GM12878 (cell line): ENCODE data around the gene EMSY. TPM values are rescaled to one million over a fixed set of nuclear protein-coding genes. Genes with fewer than 3 reads are reported as not detected.
"Not testable (repeated sequence)": the region's sequence is repeated elsewhere in the genome, so short reads cannot be mapped to it uniquely, and the experiment has no call there.

Experiments used
- ATAC-seq: fragments of 200-7000 bp; cut with Tn5 transposase; 3 replicates; pipeline ENCODE4 v1.9.1; 2020; ENCODE audit warnings: mild to moderate bottlenecking, moderate library complexity
- BruUV-seq: library from RNA; stranded (reverse); fragments of 400-500 nt; replicated peaks from 2 replicates; lab custom pipeline; 2021; lab: Mats Ljungman, UMichigan
- CTCF ChIA-PET: fragments of 300-600 bp; sonication (Branson Sonifier 250); formaldehyde crosslinking; extraction: SDS; loops from one replicate; lab custom pipeline; 2021; ENCODE audit warnings: inconsistent platforms; lab: Yijun Ruan, JAX
- POLR2A ChIA-PET: fragments of 350-600 bp; formaldehyde crosslinking; extraction: SDS; loops from one replicate; lab custom pipeline; 2021; ENCODE audit warnings: inconsistent platforms; lab: Charles Lee
- RAD21 ChIA-PET: fragments of 300-600 bp; sonication (Branson Sonifier 250); formaldehyde crosslinking; loops from one replicate; lab custom pipeline; 2023; ENCODE audit warnings: antibody characterized with exemption; ENCODE audit not compliant: unreplicated experiment; lab: Charles Lee
- SMC1A ChIA-PET: fragments of 300-600 bp; sonication (Branson Sonifier 250); formaldehyde crosslinking; loops from one replicate; lab custom pipeline; 2023; ENCODE audit not compliant: unreplicated experiment, uncharacterized antibody; lab: Charles Lee
- DNase-seq: peaks from one replicate; pipeline ENCODE4 v3.0.0-alpha.2; 2011; ENCODE audit warnings: low read depth, low spot score
- FAIRE-seq: peaks from 3 replicates; lab custom pipeline; 2011; peaks lifted over from hg19 to GRCh38; lab: Jason Lieb, UNC
- H2AFZ ChIP-seq: 2 replicates; pipeline ENCODE4 v1.6.0; 2011; ENCODE audit warnings: low read depth, low read length, control low read depth; ENCODE audit not compliant: control insufficient read depth
- H3K27ac ChIP-seq: 2 replicates; pipeline ENCODE4 v1.5.1; 2011; ENCODE audit warnings: control low read depth; ENCODE audit not compliant: control insufficient read depth, insufficient read depth
- H3K27me3 ChIP-seq, 2 experiments: replicated peaks in 1 of 2; 2 replicates each; pipeline versions ENCODE4 v1.6.0 to v1.6.1; 2011; ENCODE audit warnings: low read length in 1 of 2; ENCODE audit not compliant: control insufficient read depth in 2 of 2, insufficient read depth in 2 of 2
- H3K36me3 ChIP-seq, 2 experiments: 2 replicates each; pipeline ENCODE4 v1.5.1; 2011; ENCODE audit warnings: low read length in 1 of 2; ENCODE audit not compliant: control insufficient read depth in 2 of 2, insufficient read depth in 2 of 2
- H3K4me1 ChIP-seq: 2 replicates; pipeline ENCODE4 v1.6.1; 2011; ENCODE audit warnings: mild to moderate bottlenecking, low read length, moderate library complexity, mixed read lengths; ENCODE audit not compliant: control insufficient read depth, insufficient read depth
- H3K4me2 ChIP-seq: 2 replicates; pipeline ENCODE4 v1.6.0; 2011; ENCODE audit warnings: control low read depth; ENCODE audit not compliant: control insufficient read depth, insufficient read depth
- H3K4me3 ChIP-seq: fragments of 200-600 bp; sonication (generic); 2 replicates; pipeline ENCODE4 v1.5.1; 2016
- H3K79me2 ChIP-seq: 2 replicates; pipeline ENCODE4 v1.6.0; 2011; ENCODE audit warnings: low read length; ENCODE audit not compliant: control insufficient read depth, insufficient read depth
- H3K9ac ChIP-seq: 2 replicates; pipeline ENCODE4 v1.8.0; 2011; ENCODE audit warnings: low read length, control low read depth, mixed read lengths; ENCODE audit not compliant: control insufficient read depth, insufficient read depth
- H3K9me3 ChIP-seq: replicated peaks from 3 replicates; pipeline ENCODE4 v1.5.1; 2011; ENCODE audit warnings: mild to moderate bottlenecking, low read length; ENCODE audit not compliant: control insufficient read depth, insufficient read depth
- H4K20me1 ChIP-seq: 2 replicates; pipeline ENCODE4 v1.6.0; 2011; ENCODE audit not compliant: control insufficient read depth, insufficient read depth
- CBFB ChIP-seq: IDR thresholded peaks from 2 replicates; pipeline ENCODE4 v1.6.1; 2016; ENCODE audit warnings: antibody characterized with exemption, low read depth
- ETV6 ChIP-seq, 2 experiments: fragments of 450-650 bp in 1 of 2; IDR thresholded peaks in 1 of 2; conservative IDR thresholded peaks in 1 of 2; 2 replicates each; pipeline ENCODE4 v1.6.1; 2014; ENCODE audit warnings: antibody characterized with exemption in 1 of 2, borderline replicate concordance in 1 of 2, low read depth in 1 of 2, mild to moderate bottlenecking in 1 of 2, moderate library complexity in 1 of 2
- IKZF1 ChIP-seq: fragments of 450-650 bp; conservative IDR thresholded peaks from 2 replicates; pipeline ENCODE4 v1.6.1; 2017; ENCODE audit warnings: antibody characterized with exemption, mild to moderate bottlenecking
- KDM1A ChIP-seq: fragments of 200-600 bp; sonication (generic); IDR thresholded peaks from 2 replicates; pipeline ENCODE4 v1.6.1; 2016; ENCODE audit warnings: borderline replicate concordance
- MEF2A ChIP-seq: IDR thresholded peaks from 2 replicates; pipeline ENCODE4 v1.6.1; 2011; ENCODE audit warnings: low read depth, mild to moderate bottlenecking, low read length, moderate library complexity; ENCODE audit not compliant: insufficient read depth
- NFYA ChIP-seq: IDR thresholded peaks from 2 replicates; pipeline ENCODE4 v1.6.1; 2011; ENCODE audit warnings: low read depth, mild to moderate bottlenecking, low read length, improper control_type of control experiment, borderline replicate concordance
- POU2F2 ChIP-seq: IDR thresholded peaks from 3 replicates; pipeline ENCODE4 v1.6.1; 2011; ENCODE audit warnings: low read depth, mild to moderate bottlenecking, low read length, borderline replicate concordance
- RBBP5 ChIP-seq: fragments of 200-600 bp; sonication (generic); conservative IDR thresholded peaks from 2 replicates; pipeline ENCODE4 v1.6.1; 2016
- USF1 ChIP-seq: IDR thresholded peaks from 2 replicates; pipeline ENCODE4 v1.6.1; 2011; ENCODE audit warnings: borderline replicate concordance, low read depth, mild to moderate bottlenecking, moderate library complexity, mixed read lengths, low read length; ENCODE audit not compliant: insufficient read depth; ENCODE audit errors: extremely low read length
- WGBS: methylation state at CpG from one replicate; pipeline ENCODE4 v1.1.6; 2016; ENCODE audit warnings: low lambda C conversion rate; ENCODE audit not compliant: insufficient replicate concordance, insufficient coverage; ENCODE audit errors: missing lambda C conversion rate; 5-methylcytosine and 5-hydroxymethylcytosine counted together
- in situ Hi-C: fragments of 300-500 bp; cut with MboI; formaldehyde crosslinking; loops from 9 replicates; pipeline ENCODE4 v1.14.3; 2018; ENCODE audit warnings: mixed read lengths
- intact Hi-C: fragments of 100-400 bp; cut with micrococcal nuclease; formaldehyde crosslinking; loops from one replicate; pipeline ENCODE4 v1.14.2; 2022; ENCODE audit not compliant: unreplicated experiment
- polyA plus RNA-seq, 11 experiments: library from polyadenylated mRNA; depleted of rRNA in 4 of 11; unstranded in 6 of 11; stranded (reverse) in 5 of 11; fragments of >200 nt; fragmentation: Nextera tagmentation in 4 of 11; fragmentation: Illumina TruSeq in 1 of 11; extraction: Ambion mirVana in 4 of 11; extraction: Trizol in 1 of 11; gene quantifications; 1 replicate in 1 of 11; 2 replicates in 10 of 11; pipeline versions ENCODE4 v1.2.1 to v1.2.3, GENCODE V29; 2011 to 2016; ENCODE audit warnings: inconsistent platforms in 2 of 11, missing spikeins in 2 of 11, low read depth in 1 of 11
- total RNA-seq, 4 experiments: library from RNA; depleted of rRNA in 3 of 4; stranded (reverse); fragments of >200 nt in 3 of 4; fragmentation: Illumina TruSeq in 1 of 4; extraction: Trizol in 1 of 4; gene quantifications; 2 replicates each; pipeline versions ENCODE4 v1.2.1 to v1.2.3, GENCODE V29; 2013 to 2021

EMSY gene
- total and polyA plus RNA-seq, 10 of the 15 experiments (the other 5 are each of a cell fraction or from before 2014, with no cell fraction given), result 9.3 to 26.9 (median 13.0) TPM

GRCh38 chr11:76568621-76569020 is 123.8 kb downstream of the EMSY start (continued):
- TF ChIP-seq ETV6 (conservative IDR thresholded peaks at IDR 0.05 in 1 of 2, IDR thresholded peaks at IDR 0.05 in 1 of 2; ENCODE audit: borderline replicate concordance in 1 of 2, low read depth in 1 of 2) (no peak), IKZF1 (no peak), POU2F2 (no peak), CBFB (no peak), USF1 (no peak), MEF2A (no peak), NFYA (no peak), RBBP5 (no peak), KDM1A (no peak)
- TF ChIP-seq, all 136 proteins: peak for 0

DNA sequence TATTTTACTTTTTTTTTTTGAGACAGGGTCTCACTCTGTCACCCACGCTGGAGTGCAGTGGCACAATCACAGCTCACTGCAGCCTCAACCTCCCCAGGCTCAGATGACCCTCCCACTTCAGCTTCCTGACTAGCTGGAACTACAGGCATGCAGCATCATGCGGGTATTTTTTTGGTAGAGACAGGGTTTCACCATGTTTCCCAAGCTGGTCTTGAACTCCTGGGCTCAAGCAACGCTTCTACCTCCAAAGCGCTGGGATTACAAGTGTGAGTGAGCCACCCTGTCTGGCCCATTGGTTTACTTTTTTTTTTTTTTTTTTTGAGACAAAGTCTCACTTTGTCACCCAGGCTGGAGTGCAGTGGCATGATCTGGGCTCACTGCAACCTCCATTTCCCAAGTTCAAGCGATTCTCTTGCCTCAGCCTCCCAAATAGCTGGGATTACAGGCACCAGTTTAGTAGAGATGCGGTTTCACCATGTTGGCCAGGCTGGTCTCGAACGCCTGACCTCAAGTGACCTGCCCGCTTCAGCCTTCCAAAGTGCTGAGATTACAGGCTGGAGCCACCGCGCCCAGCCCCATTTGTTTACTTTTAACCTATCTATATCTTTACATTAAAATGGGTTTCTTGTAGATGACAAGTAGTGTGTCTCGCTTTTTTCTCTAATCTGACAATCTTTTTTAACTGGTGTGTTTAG is 127.5 kb downstream of the EMSY start:
- ChIA-PET SMC1A (interaction anchor here (0.7 to 1.0 kb wide), 2 partner anchors 116 to 229 kb away, joined by 3 to 5 read pairs; no protein-coding TSS in a partner anchor), CTCF (interaction anchor here (0.7 kb wide), 1 partner anchor 976 kb away, joined by 3 read pairs; no protein-coding TSS in a partner anchor)
- BruUV-seq, H3K4me2 ChIP-seq, RAD21 ChIA-PET, intact Hi-C loops, H4K20me1 ChIP-seq, FAIRE-seq, H3K27me3 ChIP-seq, H3K4me1 ChIP-seq, H3K79me2 ChIP-seq, H3K36me3 ChIP-seq, DNase-seq, POLR2A ChIA-PET, H3K27ac ChIP-seq, ATAC-seq, in situ Hi-C loops, H3K4me3 ChIP-seq, H2AFZ ChIP-seq, H3K9ac ChIP-seq, H3K9me3 ChIP-seq: not testable (repeated sequence)
- WGBS, result 50% methylated on average over 12 of the region's 12 CpGs
